ENCODE results near the gene TXNDC15.
"Not testable (repeated sequence)": the region's sequence is repeated elsewhere in the genome, so short reads cannot be mapped to it uniquely, and the experiment has no call there.

Gene TXNDC15

DNA sequence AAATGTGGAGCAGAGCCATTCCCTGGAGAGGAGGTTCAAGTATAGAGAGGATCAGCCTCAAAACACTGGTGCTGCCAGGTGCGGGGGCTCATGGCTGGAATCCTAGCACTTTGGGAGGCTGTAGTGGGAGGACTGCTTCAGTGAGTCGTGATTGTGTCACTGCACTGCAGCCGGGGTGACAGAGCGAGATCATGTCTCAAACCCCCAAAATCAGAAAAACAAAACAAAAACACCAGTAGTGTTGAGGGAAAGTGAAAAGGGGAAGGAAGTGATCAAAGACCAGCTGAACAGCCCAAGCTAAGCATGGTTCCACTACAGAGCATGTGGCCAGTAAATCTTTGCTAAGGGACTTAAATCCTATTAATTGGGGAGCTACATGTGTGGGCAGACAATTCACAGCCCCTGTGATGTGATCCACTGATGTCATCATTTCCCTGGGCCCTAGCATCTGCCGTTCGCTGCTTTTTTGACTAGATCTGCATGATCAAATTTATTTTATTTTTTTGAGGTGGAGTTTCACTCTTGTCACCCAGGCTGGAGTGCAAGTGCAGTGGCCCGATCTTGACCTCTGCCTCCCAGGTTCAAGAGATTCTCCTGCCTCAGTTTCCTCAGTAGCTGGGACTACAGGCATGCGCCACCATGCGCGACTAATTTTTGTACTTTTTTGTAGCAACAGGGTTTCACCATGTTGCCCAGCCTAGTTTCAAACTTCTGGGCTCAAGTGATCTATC is 28.1 kb downstream of the TXNDC15 start:
- no peak for DNase-seq (ENCODE audit: low read depth, low spot score)
- WGBS (ENCODE audit: insufficient coverage, insufficient read length): no CpG with 5 or more reads among the region's 10 CpGs
- H3K27me3 ChIP-seq (ENCODE audit: control insufficient read depth, insufficient read depth, low read length): no peaks in the 10 kb centered on the region
- H3K4me1 ChIP-seq (ENCODE audit: control insufficient read depth, insufficient read depth, low read length): no peaks in the 10 kb centered on the region
- H3K4me3 ChIP-seq (ENCODE audit: low read length): no peak overlapping the region
- H3K36me3 ChIP-seq (ENCODE audit: control insufficient read depth, insufficient read depth, low read length): no peaks in the 10 kb centered on the region
- H3K9me3 ChIP-seq (ENCODE audit: control insufficient read depth, insufficient read depth, low read length): no peaks in the 10 kb centered on the region
- no peak overlapping the region for H3K27ac ChIP-seq (ENCODE audit: low read length)

GRCh38 chr5:134904610-134905245 is 30.6 kb downstream of the TXNDC15 start, which contains the start of gene PCBD2:
PCBD2 (plus strand) TSS chr5:134905131; CDS start chr5:134905140, 9 bp downstream.
- WGBS (ENCODE audit: insufficient coverage, insufficient read length): no CpG with 5 or more reads among the region's 84 CpGs
- no peak for DNase-seq (ENCODE audit: low read depth, low spot score)
- H3K36me3 ChIP-seq (ENCODE audit: control insufficient read depth, insufficient read depth, low read length): no peaks in the 10 kb centered on the region

DNA sequence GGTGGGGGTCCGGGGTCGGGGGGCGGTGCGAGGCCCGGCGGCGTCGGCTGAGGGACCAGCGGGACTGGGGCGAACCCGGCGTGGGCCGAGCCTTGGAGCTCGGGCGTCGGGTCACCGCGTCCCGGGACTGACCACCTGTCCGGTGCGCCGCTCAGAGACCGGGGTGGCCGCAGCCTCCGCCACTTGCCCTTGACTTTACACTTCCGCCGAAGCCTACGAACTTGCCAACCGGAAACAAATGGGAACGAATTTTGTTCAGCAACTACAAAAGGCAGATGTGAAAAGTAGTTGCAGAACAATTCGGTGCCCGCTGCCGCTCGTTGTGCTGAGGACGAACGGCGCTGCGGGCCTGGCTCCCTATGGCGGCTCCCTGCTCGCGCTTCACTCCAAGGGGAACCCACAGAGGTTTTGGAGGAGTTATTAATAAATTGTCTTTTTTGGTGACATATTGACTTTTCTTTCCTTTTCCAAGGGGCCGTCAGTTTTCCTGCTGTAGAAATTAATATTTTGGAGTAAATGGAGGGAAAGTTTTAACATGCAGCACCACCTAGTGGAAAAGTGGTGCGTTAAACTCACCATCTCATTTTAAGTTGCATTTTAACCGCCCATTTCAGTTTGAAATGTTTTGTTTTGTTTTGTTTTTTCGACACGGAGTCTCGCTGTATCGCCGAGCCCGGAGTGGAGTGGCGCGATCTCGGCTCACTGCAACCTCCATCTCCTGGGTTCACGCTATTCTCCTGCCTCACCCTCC is 31.2 kb downstream of the TXNDC15 start:
- DNase-seq (ENCODE audit: low read depth, low spot score): no peak
- WGBS (ENCODE audit: insufficient coverage, insufficient read length): no CpG with 5 or more reads among the region's 54 CpGs
- Histone ChIP-seq H3K4me1 (ENCODE audit: control insufficient read depth, insufficient read depth, low read length) (no peaks in the 10 kb centered on the region), H3K27me3 (ENCODE audit: control insufficient read depth, insufficient read depth, low read length) (no peaks in the 10 kb centered on the region), H3K36me3 (ENCODE audit: control insufficient read depth, insufficient read depth, low read length) (no peaks in the 10 kb centered on the region), H3K27ac (ENCODE audit: low read length) (no peak overlapping the region), H3K4me3 (ENCODE audit: low read length) (peak overlapping the region; percentile 80), H3K9me3 (ENCODE audit: control insufficient read depth, insufficient read depth, low read length) (no peaks in the 10 kb centered on the region)

More at GRCh38 chr5:134904610-134905245, 30.6 kb downstream of the TXNDC15 start, which contains the start of gene PCBD2:
- Histone ChIP-seq H3K27me3 (ENCODE audit: control insufficient read depth, insufficient read depth, low read length) (no peaks in the 10 kb centered on the region), H3K4me1 (ENCODE audit: control insufficient read depth, insufficient read depth, low read length) (no peaks in the 10 kb centered on the region), H3K9me3 (ENCODE audit: control insufficient read depth, insufficient read depth, low read length) (no peaks in the 10 kb centered on the region), H3K4me3 (ENCODE audit: low read length) (peak within 1 kb of the TSS; percentile 80), H3K27ac (ENCODE audit: low read length) (no peak within 1 kb of the TSS)

DNA sequence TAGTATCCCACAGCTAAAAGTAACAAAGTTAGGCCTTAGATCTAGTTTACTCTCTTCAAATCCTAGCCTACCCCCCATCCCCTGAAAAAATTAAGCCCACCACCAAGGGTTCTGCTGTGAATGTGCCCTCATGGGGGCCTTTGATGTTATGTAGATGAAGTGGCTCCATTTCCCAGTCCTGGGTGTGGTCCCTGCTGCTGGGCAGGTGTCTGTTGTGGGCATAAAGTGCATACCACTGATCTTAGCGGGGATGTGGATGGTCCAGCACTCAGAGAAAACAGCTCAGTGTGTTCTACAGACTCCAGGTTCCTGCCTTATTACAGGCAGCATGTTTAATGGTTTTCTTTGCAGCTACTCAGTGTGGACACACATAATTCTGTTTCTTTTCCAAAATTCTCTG is 32.6 kb downstream of the TXNDC15 start:
- DNase-seq (ENCODE audit: low read depth, low spot score): no peak
- H3K36me3 ChIP-seq (ENCODE audit: control insufficient read depth, insufficient read depth, low read length): peaks cover 4% of the 10 kb centered on the region
- H3K27me3 ChIP-seq (ENCODE audit: control insufficient read depth, insufficient read depth, low read length): no peaks in the 10 kb centered on the region
- WGBS (ENCODE audit: insufficient coverage, insufficient read length): no CpG with 5 or more reads among the region's 1 CpG
- H3K9me3 ChIP-seq (ENCODE audit: control insufficient read depth, insufficient read depth, low read length): no peaks in the 10 kb centered on the region
- H3K4me1 ChIP-seq (ENCODE audit: control insufficient read depth, insufficient read depth, low read length): no peaks in the 10 kb centered on the region
- H3K4me3 ChIP-seq (ENCODE audit: low read length): no peak overlapping the region
- H3K27ac ChIP-seq (ENCODE audit: low read length): no peak overlapping the region

GRCh38 chr5:134910752-134911151 is 36.6 kb downstream of the TXNDC15 start:
- not testable (repeated sequence) for H3K4me1 ChIP-seq (ENCODE audit: control insufficient read depth, insufficient read depth, low read length)
- no CpG with 5 or more reads among the region's 2 CpGs for WGBS (ENCODE audit: insufficient coverage, insufficient read length)

DNA sequence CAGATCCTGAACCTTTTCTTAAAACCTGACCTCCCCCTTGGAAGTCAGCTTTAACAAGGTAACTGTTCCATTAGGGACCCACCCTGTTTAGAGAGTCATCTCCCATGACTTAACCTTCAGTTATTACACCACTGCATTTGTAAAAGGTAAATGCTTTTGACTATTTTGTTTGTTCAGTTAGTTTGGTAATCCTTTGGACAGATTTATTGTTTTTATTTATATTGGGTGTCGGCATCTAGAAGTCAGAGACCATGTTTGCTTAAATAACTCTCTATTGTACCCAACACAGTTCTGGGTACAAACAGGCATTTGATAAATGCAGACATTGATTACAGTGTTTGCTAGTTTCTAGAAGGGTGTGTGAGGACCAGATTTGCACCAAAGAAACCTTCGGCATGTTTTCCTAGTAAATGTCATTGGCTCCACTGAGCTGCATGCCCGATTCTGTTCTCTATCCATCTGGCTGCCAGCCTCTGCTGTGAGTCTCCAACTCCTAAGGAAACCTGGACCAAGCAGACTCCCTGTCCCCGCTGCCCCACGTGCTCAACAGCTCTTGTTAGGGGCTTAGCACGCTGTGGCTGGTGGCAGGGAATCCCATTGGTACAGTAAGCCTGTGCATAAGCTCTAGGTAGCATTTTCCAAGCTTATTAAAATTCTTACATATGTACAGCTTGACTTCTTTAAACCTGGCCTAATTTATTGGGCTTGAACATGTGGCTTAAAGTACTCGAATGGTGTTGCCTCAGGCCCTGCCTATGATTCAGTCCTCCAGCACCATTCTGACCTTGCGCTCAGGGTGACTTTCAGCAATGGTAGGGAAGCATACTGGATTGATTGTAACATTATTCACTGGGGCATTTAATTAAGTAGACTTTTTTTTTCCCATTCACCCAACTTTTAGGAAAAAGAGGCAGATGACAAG is 37.4 kb downstream of the TXNDC15 start:
- Histone ChIP-seq H3K9me3 (ENCODE audit: control insufficient read depth, insufficient read depth, low read length) (no peaks in the 10 kb centered on the region), H3K27me3 (ENCODE audit: control insufficient read depth, insufficient read depth, low read length) (no peaks in the 10 kb centered on the region), H3K36me3 (ENCODE audit: control insufficient read depth, insufficient read depth, low read length) (peaks cover 5% of the 10 kb centered on the region), H3K4me1 (ENCODE audit: control insufficient read depth, insufficient read depth, low read length) (no peaks in the 10 kb centered on the region), H3K4me3 (ENCODE audit: low read length) (no peak overlapping the region), H3K27ac (ENCODE audit: low read length) (no peak overlapping the region)
- WGBS (ENCODE audit: insufficient coverage, insufficient read length): no CpG with 5 or more reads among the region's 8 CpGs
- no peak for DNase-seq (ENCODE audit: low read depth, low spot score)

More at GRCh38 chr5:134910752-134911151, 36.6 kb downstream of the TXNDC15 start:
- not testable (repeated sequence) for H3K36me3 ChIP-seq (ENCODE audit: control insufficient read depth, insufficient read depth, low read length); H3K9me3 ChIP-seq (ENCODE audit: control insufficient read depth, insufficient read depth, low read length); H3K27ac ChIP-seq (ENCODE audit: low read length); H3K4me3 ChIP-seq (ENCODE audit: low read length); DNase-seq (ENCODE audit: low read depth, low spot score); H3K27me3 ChIP-seq (ENCODE audit: control insufficient read depth, insufficient read depth, low read length)

DNA sequence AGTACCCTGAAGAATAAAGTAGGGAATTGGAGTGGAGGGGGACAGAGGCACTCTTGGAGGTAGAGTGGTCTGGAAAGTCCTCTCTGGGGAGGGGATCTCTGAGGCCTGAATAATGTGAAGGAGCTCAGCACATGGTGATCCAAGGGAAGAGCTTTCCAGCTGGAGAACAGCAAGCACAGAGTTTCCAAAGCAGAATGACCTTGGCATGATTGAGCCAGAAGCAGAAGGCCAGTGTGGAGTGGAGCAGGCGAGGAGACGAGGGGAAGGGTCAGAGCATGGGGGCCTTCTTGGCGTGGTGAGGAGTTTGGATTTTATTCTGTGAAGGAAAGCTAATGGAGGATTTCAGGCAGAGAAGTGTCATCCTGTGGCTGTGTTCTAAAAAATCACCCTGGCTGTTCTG is 39.1 kb downstream of the TXNDC15 start:
- peaks cover 5% of the 10 kb centered on the region for H3K36me3 ChIP-seq (ENCODE audit: control insufficient read depth, insufficient read depth, low read length)
- no peak for DNase-seq (ENCODE audit: low read depth, low spot score)
- no peaks in the 10 kb centered on the region for H3K9me3 ChIP-seq (ENCODE audit: control insufficient read depth, insufficient read depth, low read length)
- H3K27ac ChIP-seq (ENCODE audit: low read length): no peak overlapping the region
- no CpG with 5 or more reads among the region's 3 CpGs for WGBS (ENCODE audit: insufficient coverage, insufficient read length)
- H3K27me3 ChIP-seq (ENCODE audit: control insufficient read depth, insufficient read depth, low read length): no peaks in the 10 kb centered on the region
- H3K4me1 ChIP-seq (ENCODE audit: control insufficient read depth, insufficient read depth, low read length): no peaks in the 10 kb centered on the region
- H3K4me3 ChIP-seq (ENCODE audit: low read length): no peak overlapping the region

GRCh38 chr5:134913795-134914194 is 39.6 kb downstream of the TXNDC15 start:
- Histone ChIP-seq H3K4me3 (ENCODE audit: low read length) (no peak overlapping the region), H3K27me3 (ENCODE audit: control insufficient read depth, insufficient read depth, low read length) (no peaks in the 10 kb centered on the region), H3K4me1 (ENCODE audit: control insufficient read depth, insufficient read depth, low read length) (no peaks in the 10 kb centered on the region), H3K9me3 (ENCODE audit: control insufficient read depth, insufficient read depth, low read length) (no peaks in the 10 kb centered on the region), H3K27ac (ENCODE audit: low read length) (no peak overlapping the region), H3K36me3 (ENCODE audit: control insufficient read depth, insufficient read depth, low read length) (peaks cover 5% of the 10 kb centered on the region)
- WGBS (ENCODE audit: insufficient coverage, insufficient read length): no CpG with 5 or more reads among the region's 1 CpG
- no peak for DNase-seq (ENCODE audit: low read depth, low spot score)

DNA sequence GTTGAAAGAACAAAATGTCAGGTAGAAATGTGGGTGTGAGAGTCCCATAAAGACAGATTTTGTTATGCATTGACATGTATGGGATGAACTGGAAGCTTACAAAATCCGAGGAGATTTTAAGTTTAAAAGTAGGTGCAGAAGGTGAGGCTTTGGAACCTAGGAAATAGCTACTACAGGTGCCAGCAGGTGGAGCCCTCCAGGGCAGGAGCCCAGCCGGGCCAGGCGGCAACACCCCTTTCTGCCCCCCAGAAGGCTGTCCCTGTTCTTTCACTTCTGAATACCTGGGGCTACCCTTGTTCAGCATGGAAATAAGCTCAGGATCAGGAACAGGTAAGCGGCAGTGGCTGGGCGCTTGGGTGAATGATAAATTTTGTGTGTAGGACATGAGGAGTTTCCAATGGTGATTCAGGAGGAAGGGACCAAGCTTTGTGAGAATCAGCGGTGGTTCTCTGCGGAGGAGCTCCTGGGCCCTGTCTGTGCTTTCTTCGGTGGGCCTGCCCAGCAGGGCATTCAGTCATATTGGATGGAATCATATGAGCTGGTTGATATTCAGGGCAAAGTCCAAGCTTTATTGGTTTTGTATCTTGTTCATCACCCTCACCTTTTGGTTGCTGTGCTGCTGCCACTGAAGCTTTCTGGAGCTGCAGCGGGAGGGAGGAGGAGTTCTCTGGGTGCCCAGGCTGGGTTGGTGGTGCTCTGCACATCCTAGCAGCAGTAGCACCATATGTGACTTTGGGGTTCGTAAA is 43.1 kb downstream of the TXNDC15 start:
- no peaks in the 10 kb centered on the region for H3K4me1 ChIP-seq (ENCODE audit: control insufficient read depth, insufficient read depth, low read length)
- no peaks in the 10 kb centered on the region for H3K36me3 ChIP-seq (ENCODE audit: control insufficient read depth, insufficient read depth, low read length)
- no peak overlapping the region for H3K4me3 ChIP-seq (ENCODE audit: low read length)
- H3K27ac ChIP-seq (ENCODE audit: low read length): no peak overlapping the region
- DNase-seq (ENCODE audit: low read depth, low spot score): peak; percentile 2
- no CpG with 5 or more reads among the region's 10 CpGs for WGBS (ENCODE audit: insufficient coverage, insufficient read length)
- no peaks in the 10 kb centered on the region for H3K27me3 ChIP-seq (ENCODE audit: control insufficient read depth, insufficient read depth, low read length)
- H3K9me3 ChIP-seq (ENCODE audit: control insufficient read depth, insufficient read depth, low read length): no peaks in the 10 kb centered on the region
